SK-N-MC (cell line): ENCODE measurements around the gene CLK1.

Experiments
- EZH2 ChIP-seq: fragments of 200-600 bp; sonication (generic); IDR thresholded peaks from one replicate; pipeline ENCODE4 v1.6.1; 2017; ENCODE audit warnings: antibody characterized with exemption
- POLR2AphosphoS5 ChIP-seq: IDR thresholded peaks from 2 replicates; pipeline ENCODE4 v1.6.1; 2012; ENCODE audit warnings: mild to moderate bottlenecking, low read depth, low read length, borderline replicate concordance

GRCh38 chr2:200909958-200910357 is 45.5 kb upstream of the CLK1 start:
- TF ChIP-seq EZH2, result no peak
- TF ChIP-seq POLR2AphosphoS5, result no peak
